Epithelial cell of esophagus (primary cell): Measurements from ENCODE around the gene RNF220.

Experiments
- DNase-seq: peaks from one replicate; pipeline ENCODE4 v3.0.0; 2010; ENCODE audit warnings: low read depth
- H3K4me3 ChIP-seq: 2 replicates; pipeline ENCODE4 v1.5.1; 2011; ENCODE audit warnings: mild to moderate bottlenecking, low read length, control low read depth
- TF ChIP-seq, protein P1 (sequence below): IDR thresholded peaks from 2 replicates; pipeline ENCODE4 v1.5.1; 2011; ENCODE audit warnings: low read depth, mild to moderate bottlenecking, low read length, control low read depth, inconsistent platforms; ENCODE audit not compliant: insufficient read depth; ENCODE audit errors: missing control alignments

The RNF220 gene

DNA sequence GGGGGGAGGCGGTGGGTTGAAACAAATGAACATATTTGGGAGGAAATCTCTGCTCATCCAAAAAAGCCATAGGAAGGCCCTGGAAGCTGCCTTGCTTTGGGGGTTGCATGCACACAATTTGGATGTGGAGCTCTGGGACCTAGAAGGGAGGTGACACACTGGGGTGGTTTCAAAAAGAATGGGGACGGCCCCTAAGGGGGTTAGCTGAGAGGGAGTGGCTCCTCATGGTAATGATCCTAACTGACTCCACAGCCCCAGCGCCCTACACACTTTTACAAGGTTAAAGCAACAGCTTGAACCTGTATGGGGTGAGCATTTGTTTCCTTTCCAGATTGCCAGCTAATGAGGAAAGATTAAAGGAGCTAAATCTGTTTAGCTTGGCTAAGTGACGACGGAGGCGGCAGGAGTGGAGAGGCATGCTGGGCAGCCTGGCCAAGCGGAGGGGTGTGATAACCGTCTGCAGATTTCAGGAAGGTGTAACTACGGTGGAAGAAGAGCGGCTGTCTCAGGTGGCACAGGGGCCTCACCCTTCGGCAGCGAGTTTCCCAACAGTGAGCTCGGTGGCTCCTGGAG is 107.3 kb downstream of the RNF220 start:
- no peak for DNase-seq

DNA sequence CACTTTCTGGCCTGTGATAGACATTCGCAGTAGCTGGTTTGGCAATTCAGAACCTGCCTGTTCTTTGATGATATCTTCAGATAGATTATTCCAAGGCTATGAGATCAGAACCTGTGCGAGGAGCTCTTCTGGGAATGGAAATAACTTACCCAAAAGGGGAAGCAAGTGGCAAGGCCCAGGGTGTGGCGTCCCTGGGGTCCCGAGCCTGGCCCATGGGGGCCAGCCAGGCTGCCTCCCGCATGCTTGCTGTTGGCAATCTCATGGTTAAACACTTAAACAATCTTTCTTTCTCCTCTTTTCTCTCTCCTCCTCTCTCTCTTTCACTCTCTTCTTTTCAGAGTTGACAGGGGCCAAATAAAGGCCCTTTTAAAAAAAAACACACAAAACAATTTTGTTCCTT is 108.1 kb downstream of the RNF220 start:
- TF ChIP-seq, protein P1, sequence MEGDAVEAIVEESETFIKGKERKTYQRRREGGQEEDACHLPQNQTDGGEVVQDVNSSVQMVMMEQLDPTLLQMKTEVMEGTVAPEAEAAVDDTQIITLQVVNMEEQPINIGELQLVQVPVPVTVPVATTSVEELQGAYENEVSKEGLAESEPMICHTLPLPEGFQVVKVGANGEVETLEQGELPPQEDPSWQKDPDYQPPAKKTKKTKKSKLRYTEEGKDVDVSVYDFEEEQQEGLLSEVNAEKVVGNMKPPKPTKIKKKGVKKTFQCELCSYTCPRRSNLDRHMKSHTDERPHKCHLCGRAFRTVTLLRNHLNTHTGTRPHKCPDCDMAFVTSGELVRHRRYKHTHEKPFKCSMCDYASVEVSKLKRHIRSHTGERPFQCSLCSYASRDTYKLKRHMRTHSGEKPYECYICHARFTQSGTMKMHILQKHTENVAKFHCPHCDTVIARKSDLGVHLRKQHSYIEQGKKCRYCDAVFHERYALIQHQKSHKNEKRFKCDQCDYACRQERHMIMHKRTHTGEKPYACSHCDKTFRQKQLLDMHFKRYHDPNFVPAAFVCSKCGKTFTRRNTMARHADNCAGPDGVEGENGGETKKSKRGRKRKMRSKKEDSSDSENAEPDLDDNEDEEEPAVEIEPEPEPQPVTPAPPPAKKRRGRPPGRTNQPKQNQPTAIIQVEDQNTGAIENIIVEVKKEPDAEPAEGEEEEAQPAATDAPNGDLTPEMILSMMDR: no peak
- no peak for DNase-seq
- no peak overlapping the region for H3K4me3 ChIP-seq

More for the DNA sequence above, 107.3 kb downstream of the RNF220 start:
- no peak overlapping the region for H3K4me3 ChIP-seq
- TF ChIP-seq, protein P1: no peak

DNA sequence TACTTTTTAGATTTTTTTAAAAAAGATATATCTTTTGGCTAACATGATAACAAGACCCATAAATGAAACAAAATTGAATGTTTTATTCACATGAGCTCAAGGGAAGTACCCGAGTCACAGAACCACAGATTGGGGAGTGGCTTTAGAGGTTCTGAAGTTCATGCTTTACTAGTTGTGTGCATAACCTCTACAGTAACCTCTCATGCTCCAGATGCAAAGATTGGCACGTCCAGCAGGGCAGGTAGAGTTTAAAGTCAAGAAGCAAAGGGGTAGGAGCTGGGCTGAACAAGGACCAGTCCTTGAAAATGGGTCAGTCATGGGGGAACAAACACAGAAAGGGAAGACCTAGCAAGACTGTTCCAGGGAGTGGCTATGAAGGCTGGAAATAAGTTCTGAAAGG is 109.6 kb downstream of the RNF220 start:
- DNase-seq: no peak
- H3K4me3 ChIP-seq: no peak overlapping the region
- TF ChIP-seq, protein P1: no peak

DNA sequence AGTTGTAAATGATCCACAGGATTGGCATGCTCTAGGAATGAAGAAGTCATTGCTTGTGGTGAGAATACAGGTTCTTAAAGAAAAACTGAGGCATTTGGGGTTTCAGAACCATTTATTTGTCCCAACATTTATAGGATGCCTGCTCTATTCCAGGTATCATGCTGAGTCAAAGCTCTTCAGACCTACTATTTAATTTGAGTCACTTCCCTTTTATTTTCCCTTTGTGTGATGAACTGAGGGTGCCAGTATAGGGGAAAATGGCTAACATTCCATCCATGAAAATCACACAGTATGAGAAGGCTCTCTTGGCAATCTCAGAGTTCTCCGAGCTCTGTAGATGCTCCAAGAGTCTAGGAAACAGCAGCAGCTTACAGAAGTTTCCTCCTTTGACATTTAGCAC is 110.4 kb downstream of the RNF220 start:
- no peak overlapping the region for H3K4me3 ChIP-seq
- DNase-seq: peak; percentile 78
- TF ChIP-seq, protein P1: no peak

DNA sequence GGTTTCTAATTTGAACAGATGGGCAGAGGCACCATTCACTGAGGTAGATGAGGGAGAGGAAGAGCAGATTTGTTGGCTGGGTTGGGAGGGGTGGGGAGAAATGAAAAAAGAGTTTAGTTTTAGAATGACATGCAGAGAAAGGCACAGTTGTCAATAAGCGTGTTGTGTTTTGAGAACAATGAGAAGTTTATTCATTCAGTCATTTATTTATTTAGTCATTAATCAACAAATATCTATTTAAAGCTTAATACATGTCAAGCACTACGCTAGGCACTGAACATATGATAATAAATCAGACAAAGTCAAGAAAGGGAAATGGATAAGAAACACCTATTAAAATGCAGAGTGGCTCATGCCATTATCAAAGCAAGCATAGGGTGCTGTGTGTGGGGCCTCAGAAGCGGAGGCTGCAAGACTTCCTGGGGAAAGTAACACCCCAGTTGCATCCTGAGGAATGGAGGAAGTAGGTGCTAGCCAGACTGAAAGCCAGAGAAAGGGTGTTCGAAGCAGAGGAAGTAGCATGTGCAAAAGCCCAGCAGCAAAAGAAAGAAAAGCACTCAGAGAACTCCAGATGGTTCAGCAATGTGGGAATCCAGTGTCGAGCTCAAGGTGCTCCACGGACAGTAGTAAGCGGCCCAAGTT is 114.1 kb downstream of the RNF220 start:
- DNase-seq: no peak
- no peak overlapping the region for H3K4me3 ChIP-seq
- TF ChIP-seq, protein P1: no peak

DNA sequence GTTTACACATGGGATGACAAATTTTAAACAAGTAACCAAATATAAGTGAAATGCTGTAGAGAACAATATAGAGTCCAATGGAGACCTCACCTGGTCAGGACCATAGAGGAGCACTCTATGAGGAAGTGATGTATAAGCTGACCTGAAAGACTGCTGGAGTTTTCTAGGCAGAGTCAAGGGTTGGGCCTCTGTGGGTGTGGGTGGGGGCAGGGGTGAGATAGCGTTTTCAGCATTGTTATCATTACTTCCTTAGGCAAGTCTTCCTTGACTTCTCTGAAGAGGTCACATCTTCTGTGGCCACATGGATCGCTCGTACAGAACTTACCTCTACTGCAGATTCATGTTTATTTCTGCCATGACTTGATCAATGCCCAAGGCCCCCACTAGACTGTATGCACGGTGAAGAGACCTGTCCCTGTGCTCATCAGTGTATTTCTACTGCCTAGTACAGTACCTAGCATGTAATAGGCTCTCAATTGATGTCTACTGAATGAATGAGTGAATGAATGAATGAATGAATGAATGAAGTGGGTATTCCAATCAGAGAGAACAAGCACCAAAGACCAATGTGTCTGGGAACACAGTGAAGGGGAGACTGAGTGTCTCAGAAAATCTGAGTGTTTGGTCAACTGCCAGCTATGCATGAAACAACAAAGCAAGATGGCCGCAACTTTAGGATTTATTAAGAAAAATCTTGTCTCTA is 116.5 kb downstream of the RNF220 start:
- no peak for DNase-seq
- no peak overlapping the region for H3K4me3 ChIP-seq
- TF ChIP-seq, protein P1: no peak
